ENCODE data around the gene ZFAND6.

GRCh38 chr15:80179025-80179759 is 119.7 kb downstream of the ZFAND6 start:
- no peak for TF ChIP-seq POLR2AphosphoS5 (IDR thresholded peaks at IDR 0.05)
- TF ChIP-seq CTCF (IDR thresholded peaks at IDR 0.05) = no peak

Data from breast epithelium (tissue), 3 donors.